ENCODE results near the gene POMC. TPM values are rescaled to one million over a fixed set of nuclear protein-coding genes. Genes with fewer than 3 reads are reported as not detected.

The POMC gene
- total RNA-seq, 4 donors from 2014 or later: 2.6 to 11.4 (median 5.9) TPM

- TF ChIP-seq CTCF (IDR thresholded peaks at IDR 0.05) (no peak), POLR2AphosphoS5 (IDR thresholded peaks at IDR 0.05) (no peak)
- WGBS: 73% methylated on average over 4 of the region's 4 CpGs
- H3K4me1 ChIP-seq: peaks cover 7% of the 10 kb centered on the region
- H3K9me3 ChIP-seq: no peaks in the 10 kb centered on the region
- H3K27me3 ChIP-seq: peaks cover 2% of the 10 kb centered on the region
- no peaks in the 10 kb centered on the region for H3K36me3 ChIP-seq
- H3K27ac ChIP-seq: no peak overlapping the region
- H3K4me3 ChIP-seq: no peak overlapping the region
- no peak for DNase-seq (ENCODE audit: low spot score in 2 of 2)
Observed at GRCh38 chr2:25125976-25126375, 42.4 kb downstream of the POMC start.

- WGBS: 74% methylated on average over 6 of the region's 7 CpGs
- TF ChIP-seq POLR2AphosphoS5 (IDR thresholded peaks at IDR 0.05) (no peak), POLR2A (IDR thresholded peaks at IDR 0.05) (no peak), EP300 (IDR thresholded peaks at IDR 0.05) (no peak), CTCF (IDR thresholded peaks at IDR 0.05) (no peak)
- no peak for DNase-seq (ENCODE audit: low spot score in 2 of 2)
- no peaks in the 10 kb centered on the region for H3K9me3 ChIP-seq
- H3K4me1 ChIP-seq: peaks cover 7% of the 10 kb centered on the region
- H3K27me3 ChIP-seq: no peaks in the 10 kb centered on the region
- H3K4me3 ChIP-seq: no peak overlapping the region
- H3K27ac ChIP-seq: no peak overlapping the region
- no peaks in the 10 kb centered on the region for H3K36me3 ChIP-seq
Observed at GRCh38 chr2:25125189-25125588, 43.2 kb downstream of the POMC start.

GRCh38 chr2:25123682-25124081 lies 44.7 kb downstream of the POMC start:
- Histone ChIP-seq H3K27ac (no peak overlapping the region), H3K4me1 (peaks cover 4% of the 10 kb centered on the region), H3K4me3 (no peak overlapping the region), H3K36me3 (no peaks in the 10 kb centered on the region), H3K27me3 (no peaks in the 10 kb centered on the region), H3K9me3 (no peaks in the 10 kb centered on the region)
- 68% methylated on average over 3 of the region's 5 CpGs for WGBS
- no peak for DNase-seq (ENCODE audit: low spot score in 2 of 2)
- TF ChIP-seq POLR2A (IDR thresholded peaks at IDR 0.05) (no peak), EP300 (IDR thresholded peaks at IDR 0.05) (no peak), CTCF (IDR thresholded peaks at IDR 0.05) (no peak), POLR2AphosphoS5 (IDR thresholded peaks at IDR 0.05) (no peak)

- Histone ChIP-seq H3K36me3 (no peaks in the 10 kb centered on the region), H3K27ac (no peak overlapping the region), H3K27me3 (no peaks in the 10 kb centered on the region), H3K9me3 (no peaks in the 10 kb centered on the region), H3K4me3 (no peak overlapping the region), H3K4me1 (no peaks in the 10 kb centered on the region)
- TF ChIP-seq POLR2A (IDR thresholded peaks at IDR 0.05) (no peak), POLR2AphosphoS5 (IDR thresholded peaks at IDR 0.05) (no peak), EP300 (IDR thresholded peaks at IDR 0.05) (no peak), CTCF (IDR thresholded peaks at IDR 0.05) (no peak)
- WGBS: 93% methylated on average over 3 of the region's 3 CpGs
- no peak for DNase-seq (ENCODE audit: low spot score in 2 of 2)
Observed at GRCh38 chr2:25122367-25122766, 46.0 kb downstream of the POMC start.

- H3K36me3 ChIP-seq: no peaks in the 10 kb centered on the region
- TF ChIP-seq EP300 (IDR thresholded peaks at IDR 0.05) (no peak), CTCF (IDR thresholded peaks at IDR 0.05) (no peak), POLR2A (IDR thresholded peaks at IDR 0.05) (no peak), POLR2AphosphoS5 (IDR thresholded peaks at IDR 0.05) (no peak)
- H3K9me3 ChIP-seq: no peaks in the 10 kb centered on the region
- no peaks in the 10 kb centered on the region for H3K27me3 ChIP-seq
- no peaks in the 10 kb centered on the region for H3K4me1 ChIP-seq
- H3K4me3 ChIP-seq: no peak overlapping the region
- no peak overlapping the region for H3K27ac ChIP-seq
- no peak for DNase-seq (ENCODE audit: low spot score in 2 of 2)
- 91% methylated on average over 11 of the region's 11 CpGs for whole genome bisulfite sequencing
Observed at GRCh38 chr2:25119263-25119662, 49.1 kb downstream of the POMC start.
